Measurements from ENCODE around the gene SEMA5A. TPM values are rescaled to one million over a fixed set of nuclear protein-coding genes. Genes with fewer than 3 reads are reported as not detected.

SEMA5A gene
- total and polyA plus RNA-seq, 2 of the 8 experiments (the other 6 are each of a cell fraction or from before 2014, with no cell fraction given): 5.3 to 8.9 TPM

DNA sequence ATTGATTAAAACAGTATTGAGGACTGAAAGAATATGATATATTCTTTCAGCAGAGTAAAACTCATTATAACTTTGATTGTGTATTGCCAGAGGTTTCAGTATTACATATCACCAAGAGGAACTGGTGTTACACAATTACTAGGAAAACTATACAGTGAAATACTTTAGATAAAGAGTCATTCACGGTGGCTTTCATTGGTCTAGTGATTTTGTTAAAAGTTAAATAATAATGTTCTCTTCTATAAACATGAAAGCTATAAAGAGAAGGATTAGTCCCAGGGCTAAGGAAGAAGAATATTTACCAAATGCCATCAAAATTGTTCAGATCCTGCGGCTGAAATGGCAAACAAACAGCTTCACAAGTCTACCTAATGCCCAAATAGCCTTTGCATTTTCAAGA, 306.2 kb downstream of the SEMA5A start:
- FAIRE-seq: no peak

More for the DNA sequence above, 306.2 kb downstream of the SEMA5A start:
- H3K4me2 ChIP-seq (ENCODE audit: insufficient read depth in 1 of 2, low read depth in 2 of 2, low read length in 2 of 2): no peak overlapping the region
- no peaks in the 10 kb centered on the region for H3K36me3 ChIP-seq (ENCODE audit: control insufficient read depth in 2 of 4, insufficient read depth in 4 of 4, low read length in 3 of 4)
- no peak overlapping the region for H3K18ac ChIP-seq (ENCODE audit: extremely low read depth, low read length)
- H4K5ac ChIP-seq (ENCODE audit: insufficient read length, low read depth, low read length): no peak overlapping the region
- no peak overlapping the region for H3K56ac ChIP-seq (replicated peaks; ENCODE audit: insufficient read length, low read depth, low read length)
- no peak overlapping the region for H2BK5ac ChIP-seq (ENCODE audit: low read depth, low read length)
- no peaks in the 10 kb centered on the region for H3K79me1 ChIP-seq (ENCODE audit: low read depth, low read length)
- no peaks in the 10 kb centered on the region for H3K79me2 ChIP-seq (ENCODE audit: control insufficient read depth in 1 of 2, insufficient read depth in 2 of 2, low read length in 2 of 2)
- ChIA-PET CTCF (ENCODE audit: partially characterized antibody) (no interaction called here), POLR2A (ENCODE audit: partially characterized antibody) (no interaction called here)
- TF ChIP-seq NRF1 (IDR thresholded peaks at IDR 0.05; ENCODE audit: low read depth, low read length) (no peak), SP1 (IDR thresholded peaks at IDR 0.05; ENCODE audit: low read depth, low read length) (no peak), BACH1 (IDR thresholded peaks at IDR 0.05; ENCODE audit: low read length) (no peak), GTF2F1 (IDR thresholded peaks at IDR 0.05; ENCODE audit: borderline replicate concordance, low read depth, low read length) (no peak), EP300 (IDR thresholded peaks at IDR 0.05; ENCODE audit: borderline replicate concordance in 1 of 2, low read depth in 2 of 2, low read length in 2 of 2) (no peak), JUND (IDR thresholded peaks at IDR 0.05; ENCODE audit: low read length) (no peak)
- TF ChIP-seq, protein P1, sequence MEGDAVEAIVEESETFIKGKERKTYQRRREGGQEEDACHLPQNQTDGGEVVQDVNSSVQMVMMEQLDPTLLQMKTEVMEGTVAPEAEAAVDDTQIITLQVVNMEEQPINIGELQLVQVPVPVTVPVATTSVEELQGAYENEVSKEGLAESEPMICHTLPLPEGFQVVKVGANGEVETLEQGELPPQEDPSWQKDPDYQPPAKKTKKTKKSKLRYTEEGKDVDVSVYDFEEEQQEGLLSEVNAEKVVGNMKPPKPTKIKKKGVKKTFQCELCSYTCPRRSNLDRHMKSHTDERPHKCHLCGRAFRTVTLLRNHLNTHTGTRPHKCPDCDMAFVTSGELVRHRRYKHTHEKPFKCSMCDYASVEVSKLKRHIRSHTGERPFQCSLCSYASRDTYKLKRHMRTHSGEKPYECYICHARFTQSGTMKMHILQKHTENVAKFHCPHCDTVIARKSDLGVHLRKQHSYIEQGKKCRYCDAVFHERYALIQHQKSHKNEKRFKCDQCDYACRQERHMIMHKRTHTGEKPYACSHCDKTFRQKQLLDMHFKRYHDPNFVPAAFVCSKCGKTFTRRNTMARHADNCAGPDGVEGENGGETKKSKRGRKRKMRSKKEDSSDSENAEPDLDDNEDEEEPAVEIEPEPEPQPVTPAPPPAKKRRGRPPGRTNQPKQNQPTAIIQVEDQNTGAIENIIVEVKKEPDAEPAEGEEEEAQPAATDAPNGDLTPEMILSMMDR (IDR thresholded peaks at IDR 0.05; ENCODE audit: control extremely low read depth in 1 of 3, insufficient read depth in 1 of 3, low read depth in 1 of 3, low read length in 3 of 3): no peak
- no peak overlapping the region for H3K27ac ChIP-seq (ENCODE audit: low read depth, low read length)
- H2BK15ac ChIP-seq (ENCODE audit: low read length): no peak overlapping the region
- no peaks in the 10 kb centered on the region for H3K4me1 ChIP-seq (replicated peaks in 1 of 4; ENCODE audit: control insufficient read depth in 3 of 4, insufficient read depth in 4 of 4, low read length in 3 of 4)
- H3K27me3 ChIP-seq (replicated peaks in 1 of 4; ENCODE audit: control insufficient read depth in 3 of 4, extremely low read depth in 1 of 4, insufficient read depth in 3 of 4, low read length in 3 of 4): no peaks in the 10 kb centered on the region
- H4K20me1 ChIP-seq (replicated peaks in 1 of 2; ENCODE audit: control insufficient read depth in 1 of 2, insufficient read depth in 2 of 2, low read length in 2 of 2): no peaks in the 10 kb centered on the region
- H3K4ac ChIP-seq (replicated peaks; ENCODE audit: insufficient read length, low read depth, low read length): no peak overlapping the region
- no peak overlapping the region for H4K8ac ChIP-seq (ENCODE audit: extremely low read depth, insufficient read depth, low read length)
- no peak overlapping the region for H2AK5ac ChIP-seq (ENCODE audit: low read depth, low read length)
- WGBS, 2 experiments (ENCODE audit: extremely low coverage in 1 of 2, insufficient coverage in 1 of 2, insufficient read length in 1 of 2, insufficient replicate concordance in 2 of 2, low coverage in 1 of 2, low lambda C conversion rate in 2 of 2, missing lambda C conversion rate in 1 of 2): 92% methylated on average over 2 of the region's 2 CpGs; no CpG with 5 or more reads in 1 of the 2 experiments
- no peak overlapping the region for H3K4me3 ChIP-seq (ENCODE audit: extremely low read depth in 1 of 4, insufficient read depth in 2 of 4, low read depth in 3 of 4, low read length in 4 of 4)
- no peaks in the 10 kb centered on the region for H3K23me2 ChIP-seq (ENCODE audit: low read depth, low read length)
- no peaks in the 10 kb centered on the region for H3K9me3 ChIP-seq (ENCODE audit: insufficient read depth in 2 of 2, low read depth in 1 of 2, low read length in 1 of 2)
- no peak overlapping the region for H4K91ac ChIP-seq (replicated peaks; ENCODE audit: insufficient read length, low read length)
- no peak overlapping the region for H3K9ac ChIP-seq (replicated peaks in 1 of 4; ENCODE audit: extremely low read depth in 1 of 4, low read depth in 3 of 4, low read length in 3 of 4)
- H3K23ac ChIP-seq (ENCODE audit: insufficient read length): no peak overlapping the region
- no peak overlapping the region for H2AFZ ChIP-seq (ENCODE audit: low read length)
- no peak overlapping the region for H2BK20ac ChIP-seq (ENCODE audit: low read length)
- no peak overlapping the region for H3K14ac ChIP-seq (ENCODE audit: insufficient read length)
- no peak overlapping the region for H2BK120ac ChIP-seq (replicated peaks; ENCODE audit: low read depth, low read length)
- no peak overlapping the region for H2BK12ac ChIP-seq (ENCODE audit: low read depth, low read length)
- no peak for DNase-seq (ENCODE audit: low read depth in 1 of 2, low spot score in 2 of 2)

Measured in H1 (cell line).